HG03159 (cell line): ENCODE data around the gene SGIP1.
"Not testable (repeated sequence)": the region's sequence is repeated elsewhere in the genome, so short reads cannot be mapped to it uniquely, and the experiment has no call there.

Experiments
- ATAC-seq: cut with Tn5 transposase; IDR thresholded peaks from one replicate; pipeline ENCODE4 v1.9.1; 2021; ENCODE audit warnings: mild to moderate bottlenecking, moderate library complexity; ENCODE audit not compliant: unreplicated experiment

Gene SGIP1

DNA sequence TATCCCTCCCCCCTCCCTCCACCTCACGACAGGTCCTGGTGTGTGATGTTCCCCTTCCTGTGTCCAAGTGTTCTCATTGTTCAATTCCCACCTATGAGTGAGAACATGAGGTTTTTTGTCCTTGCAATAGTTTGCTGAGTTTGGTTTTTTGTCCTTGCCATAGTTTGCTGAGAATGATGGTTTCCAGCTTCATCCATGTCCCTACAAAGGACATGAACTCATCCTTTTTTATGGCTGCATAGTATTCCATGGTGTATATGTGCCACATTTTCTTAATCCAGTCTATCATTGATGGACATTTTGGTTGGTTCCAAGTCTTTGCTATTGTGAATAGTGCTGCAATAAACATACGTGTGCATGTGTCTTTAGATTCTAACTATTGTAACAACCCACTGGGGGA lies 261.9 kb downstream of the SGIP1 start:
- not testable (repeated sequence) for ATAC-seq
